Thyroid gland (tissue), 4 donors: ENCODE results near the gene ARV1.

Experiments
- CTCF ChIP-seq, 6 experiments: fragments of 200-600 bp in 3 of 6; fragments of 450-650 bp in 3 of 6; sonication (generic) in 3 of 6; IDR thresholded peaks; one replicate each; pipeline ENCODE4 v1.5.1; 2016 to 2019; ENCODE audit warnings: antibody characterized with exemption in 6 of 6, mild to moderate bottlenecking in 2 of 6, inconsistent platforms in 1 of 6, moderate library complexity in 1 of 6
- POLR2A ChIP-seq, 2 donors: fragments of 450-650 bp; IDR thresholded peaks; one replicate each; pipeline ENCODE4 v1.6.1; 2017; ENCODE audit warnings: antibody characterized with exemption in 2 of 2, mild to moderate bottlenecking in 2 of 2, moderate library complexity in 1 of 2

DNA sequence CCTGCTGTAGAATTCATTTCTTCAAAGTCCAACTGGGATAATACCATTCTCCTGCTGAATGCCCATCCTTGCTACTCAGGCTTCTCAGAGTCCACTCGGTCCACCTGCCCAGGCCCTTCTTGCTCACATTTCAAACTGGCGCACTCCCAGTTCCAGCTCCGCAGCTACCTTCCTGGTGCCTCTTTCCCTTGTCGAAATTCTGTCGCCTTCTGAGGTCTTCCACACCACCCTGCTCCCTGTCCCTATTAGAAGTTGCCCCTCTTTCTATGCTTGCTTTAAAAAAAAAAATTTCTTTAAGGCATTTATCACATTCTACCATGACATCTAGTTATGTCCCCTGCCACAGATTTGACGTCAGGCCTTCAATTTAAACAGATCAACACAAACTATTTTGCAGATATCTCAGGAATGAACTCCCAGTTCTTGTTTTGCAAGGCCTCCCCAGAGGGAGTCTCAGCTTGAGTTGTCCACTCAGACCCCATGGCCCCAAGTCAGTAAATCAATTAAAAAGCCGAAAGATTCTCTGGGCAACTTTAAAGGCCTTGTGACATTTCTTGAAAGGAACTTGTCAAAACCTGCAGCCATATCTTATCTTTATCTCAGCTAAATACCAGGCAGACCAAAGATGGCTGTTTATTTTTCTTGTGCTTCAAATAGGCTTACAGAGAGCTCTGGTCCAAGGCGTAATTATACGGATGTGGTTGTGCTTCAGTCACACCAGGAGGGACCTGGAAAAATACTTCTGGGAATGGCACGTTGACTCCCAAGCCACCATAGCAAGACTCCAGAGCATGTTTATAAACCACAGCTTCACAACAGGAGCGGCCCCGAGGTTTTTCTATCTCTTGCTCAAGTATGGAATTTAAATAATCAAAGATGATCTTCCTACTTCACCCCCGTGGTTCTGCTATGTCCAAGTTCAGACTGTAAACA is 59.0 kb downstream of the ARV1 start:
- no peak for TF ChIP-seq CTCF (IDR thresholded peaks at IDR 0.05)
- no peak for TF ChIP-seq POLR2A (IDR thresholded peaks at IDR 0.05)
